ENCODE measurements around the gene RASA3.
"Not testable (repeated sequence)": the region's sequence is repeated elsewhere in the genome, so short reads cannot be mapped to it uniquely, and the experiment has no call there.

RASA3 gene

GRCh38 chr13:114149774-114150740, 17.6 kb upstream of the RASA3 start:
- no peak overlapping the region for H3K27ac ChIP-seq
- peak; percentile 54 for DNase-seq (ENCODE audit: low spot score)
- H3K4me3 ChIP-seq: no peak overlapping the region
- no peak for TF ChIP-seq CTCF (IDR thresholded peaks at IDR 0.05)

- not testable (repeated sequence) for H3K4me3 ChIP-seq; H3K27ac ChIP-seq; DNase-seq (ENCODE audit: low spot score)
Measured at GRCh38 chr13:114148886-114149285, 16.5 kb upstream of the RASA3 start.

- TF ChIP-seq CTCF (IDR thresholded peaks at IDR 0.05): no peak
- DNase-seq (ENCODE audit: low spot score): peak; percentile 57
- Histone ChIP-seq H3K27ac (no peak overlapping the region), H3K4me3 (no peak overlapping the region)
Measured at GRCh38 chr13:114148521-114148855, 16.1 kb upstream of the RASA3 start.

- Histone ChIP-seq H3K27ac (no peak overlapping the region), H3K4me3 (no peak overlapping the region)
- TF ChIP-seq CTCF (IDR thresholded peaks at IDR 0.05): no peak
- DNase-seq (ENCODE audit: low spot score): peak; percentile 50
Measured at GRCh38 chr13:114147803-114148520, 15.5 kb upstream of the RASA3 start.

GRCh38 chr13:114146629-114147028, 14.2 kb upstream of the RASA3 start:
- no peak overlapping the region for H3K27ac ChIP-seq
- H3K4me3 ChIP-seq: no peak overlapping the region
- no peak for TF ChIP-seq CTCF (IDR thresholded peaks at IDR 0.05)
- no peak for DNase-seq (ENCODE audit: low spot score)

- Histone ChIP-seq H3K27ac (no peak overlapping the region), H3K4me3 (no peak overlapping the region)
- peak; percentile 62 for DNase-seq (ENCODE audit: low spot score)
- no peak for TF ChIP-seq CTCF (IDR thresholded peaks at IDR 0.05)
Measured at GRCh38 chr13:114146173-114146572, 13.8 kb upstream of the RASA3 start.

GRCh38 chr13:114145722-114146121, 13.3 kb upstream of the RASA3 start:
- no peak for TF ChIP-seq CTCF (IDR thresholded peaks at IDR 0.05)
- Histone ChIP-seq H3K4me3 (no peak overlapping the region), H3K27ac (no peak overlapping the region)
- peak; percentile 67 for DNase-seq (ENCODE audit: low spot score)
